Fibroblast of peridontal ligament (primary cell): ENCODE results near the gene TSGA10.
A peak's percentile ranks its signal among the peaks of the same experiment; 100 is the strongest.
"Not testable (repeated sequence)": the region's sequence is repeated elsewhere in the genome, so short reads cannot be mapped to it uniquely, and the experiment has no call there.

Experiments
- DNase-seq: peaks from one replicate; pipeline ENCODE4 v3.0.0-alpha.2; 2010; ENCODE audit errors: extremely low read depth

The TSGA10 gene, protein sequence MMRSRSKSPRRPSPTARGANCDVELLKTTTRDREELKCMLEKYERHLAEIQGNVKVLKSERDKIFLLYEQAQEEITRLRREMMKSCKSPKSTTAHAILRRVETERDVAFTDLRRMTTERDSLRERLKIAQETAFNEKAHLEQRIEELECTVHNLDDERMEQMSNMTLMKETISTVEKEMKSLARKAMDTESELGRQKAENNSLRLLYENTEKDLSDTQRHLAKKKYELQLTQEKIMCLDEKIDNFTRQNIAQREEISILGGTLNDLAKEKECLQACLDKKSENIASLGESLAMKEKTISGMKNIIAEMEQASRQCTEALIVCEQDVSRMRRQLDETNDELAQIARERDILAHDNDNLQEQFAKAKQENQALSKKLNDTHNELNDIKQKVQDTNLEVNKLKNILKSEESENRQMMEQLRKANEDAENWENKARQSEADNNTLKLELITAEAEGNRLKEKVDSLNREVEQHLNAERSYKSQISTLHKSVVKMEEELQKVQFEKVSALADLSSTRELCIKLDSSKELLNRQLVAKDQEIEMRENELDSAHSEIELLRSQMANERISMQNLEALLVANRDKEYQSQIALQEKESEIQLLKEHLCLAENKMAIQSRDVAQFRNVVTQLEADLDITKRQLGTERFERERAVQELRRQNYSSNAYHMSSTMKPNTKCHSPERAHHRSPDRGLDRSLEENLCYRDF

GRCh38 chr2:99154643-99155536, at the start of gene TSGA10, which contains the start of gene LIPT1:
Gene TSGA10 (minus strand): TSS chr2:99154942. CDS start chr2:99109439, 45,503 bp downstream.
Gene LIPT1 (plus strand): TSS chr2:99154967. CDS start chr2:99161958, 6,991 bp downstream.
- peak; percentile 84 for DNase-seq

- no peak for DNase-seq
Observed at GRCh38 chr2:99201959-99202678, 47.4 kb upstream of the TSGA10 start.

- no peak for DNase-seq
Observed at GRCh38 chr2:99200076-99200800, 45.5 kb upstream of the TSGA10 start.

- DNase-seq = no peak
Observed at GRCh38 chr2:99198103-99198841, 43.5 kb upstream of the TSGA10 start.

DNA sequence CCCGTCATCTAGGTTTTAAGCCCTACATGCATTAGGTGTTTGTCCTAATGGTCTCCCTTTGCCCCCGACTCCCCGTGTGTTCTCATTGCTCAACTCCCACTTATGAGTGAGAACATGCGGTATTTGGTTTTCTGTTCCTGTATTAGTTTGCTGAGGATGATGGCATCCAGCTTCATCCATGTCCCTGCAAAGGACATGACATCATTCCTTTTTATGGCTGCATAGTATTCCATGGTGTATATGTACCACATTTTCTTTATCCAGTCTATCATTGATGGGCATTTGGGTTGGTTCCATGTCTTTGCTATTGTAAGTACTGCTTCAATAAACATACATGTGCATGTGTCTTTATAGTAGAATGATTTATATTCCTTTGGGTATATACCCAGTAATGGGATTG, 37.6 kb upstream of the TSGA10 start:
- not testable (repeated sequence) for DNase-seq

DNA sequence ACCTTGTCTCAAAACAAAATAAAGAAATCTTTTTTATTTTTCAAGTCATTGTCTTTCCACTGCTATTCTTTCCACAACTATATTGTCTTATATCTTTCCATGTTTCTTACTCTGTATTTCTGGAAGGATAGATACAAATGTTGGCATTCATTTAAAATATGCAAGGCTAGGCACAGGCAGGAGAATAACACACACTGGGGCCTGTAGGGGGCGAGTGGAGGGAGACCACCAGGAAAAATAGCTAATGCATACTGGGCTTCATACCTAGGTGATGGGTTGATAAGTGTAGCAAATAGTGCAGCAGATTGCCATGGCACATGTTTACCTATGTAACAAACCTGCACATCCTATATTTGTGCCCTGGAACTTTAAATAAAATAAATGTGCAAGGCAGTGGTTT, 35.8 kb upstream of the TSGA10 start:
- no peak for DNase-seq

DNA sequence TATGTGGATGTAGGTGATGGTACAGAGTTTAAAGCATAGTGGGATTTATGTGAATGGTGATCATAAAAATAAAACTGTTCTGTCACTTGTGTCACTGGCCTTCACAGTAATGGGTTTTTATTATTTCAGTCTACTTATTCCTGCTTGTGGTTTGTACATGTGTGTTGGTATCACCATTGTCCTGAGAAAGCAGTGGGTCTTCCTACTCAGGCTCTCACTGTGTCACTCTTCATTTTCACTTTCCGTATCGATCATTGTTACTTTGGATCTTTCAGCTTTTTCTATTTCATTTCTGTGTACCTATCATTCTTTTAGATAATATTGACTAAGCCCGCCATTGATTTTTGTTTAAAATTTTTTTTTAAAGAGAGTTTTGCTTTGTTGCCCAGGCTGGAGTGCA, 33.6 kb upstream of the TSGA10 start:
- no peak for DNase-seq

- no peak for DNase-seq
Observed at GRCh38 chr2:99187011-99187410, 32.3 kb upstream of the TSGA10 start.

DNA sequence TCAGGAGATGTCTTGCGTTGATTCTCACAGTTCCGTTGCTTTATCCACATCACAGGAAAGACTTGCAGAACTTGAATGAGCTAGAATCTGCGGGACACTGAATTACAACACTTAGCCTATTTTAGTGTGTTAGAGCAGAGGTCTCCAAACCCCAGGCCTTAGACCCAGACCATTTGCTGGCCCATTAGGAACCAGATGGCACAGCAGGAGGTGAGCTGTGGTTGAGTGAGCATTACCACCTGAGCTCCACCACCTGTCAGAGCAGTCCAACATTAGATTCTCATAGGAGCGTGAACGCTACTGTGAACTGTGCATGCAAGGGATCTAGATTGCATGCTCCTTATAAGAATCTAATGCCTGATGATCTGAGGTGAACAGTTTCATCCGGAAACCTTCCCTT, 30.1 kb upstream of the TSGA10 start:
- DNase-seq = no peak

- DNase-seq = no peak
Observed at GRCh38 chr2:99183025-99183424, 28.3 kb upstream of the TSGA10 start.

DNA sequence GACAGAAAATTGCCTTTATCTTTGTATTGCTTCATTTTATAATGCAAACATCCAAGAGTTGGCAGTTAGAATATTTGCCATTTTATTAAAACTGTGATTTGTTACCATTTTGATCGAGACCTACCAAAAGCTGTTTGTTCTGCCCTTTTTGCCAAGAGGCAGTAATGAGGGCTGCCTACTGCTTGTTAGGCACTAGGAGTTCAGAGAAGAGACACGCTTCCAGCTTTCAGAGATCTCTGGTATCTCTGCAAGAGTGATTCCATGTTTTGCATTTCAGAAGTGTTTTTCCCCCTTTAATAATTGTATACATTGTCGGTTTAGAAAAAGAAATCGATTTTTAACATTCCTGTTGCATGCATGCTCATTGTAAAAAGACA, 26.9 kb upstream of the TSGA10 start:
- DNase-seq = peak; percentile 9

DNA sequence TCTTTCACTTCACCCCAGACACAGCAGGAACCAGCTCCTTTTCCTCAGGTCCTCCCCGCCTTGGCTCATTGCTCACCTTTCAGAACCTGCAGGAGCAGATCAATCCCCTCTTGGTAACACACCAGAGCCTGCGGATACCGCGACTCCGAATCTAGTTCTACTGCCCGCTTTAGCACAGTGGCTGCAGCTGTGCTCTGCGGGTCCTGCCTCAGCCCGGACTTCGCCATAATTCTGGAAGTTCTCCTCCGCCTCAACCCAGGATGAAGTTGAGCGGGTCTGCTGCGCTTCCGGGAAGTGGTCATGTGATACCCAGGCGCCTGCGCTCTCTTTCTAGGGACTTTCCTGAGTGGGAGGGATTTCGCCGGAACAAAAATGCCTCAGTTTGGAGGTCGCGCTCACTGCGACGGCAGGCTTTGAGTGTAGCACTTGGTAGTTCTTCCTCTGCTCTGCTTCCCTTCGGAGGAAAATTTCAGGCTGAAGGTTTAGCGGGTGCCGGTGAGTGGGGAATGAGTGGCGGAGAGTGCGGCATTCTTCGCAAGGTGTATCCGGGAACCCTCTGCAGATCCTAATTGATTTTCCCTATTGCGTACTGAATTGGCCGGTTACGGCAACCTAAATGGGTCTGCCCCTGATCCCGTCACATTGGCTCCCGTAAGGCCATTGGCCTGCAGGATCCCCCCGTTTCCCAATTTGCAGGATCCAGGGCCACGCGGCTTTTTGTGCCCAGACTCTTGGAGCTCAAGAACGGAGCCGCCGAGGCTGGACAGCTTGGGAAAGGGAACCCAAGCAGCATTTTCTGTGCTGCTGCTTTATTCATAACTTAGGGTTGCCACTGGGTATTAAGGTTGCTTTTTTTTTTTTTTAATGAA, 26.2 kb upstream of the TSGA10 start, which contains the start of the genes MITD1 and MRPL30:
Gene MITD1 (minus strand): TSS at position 304 of the 869 bp plus-strand sequence. CDS start 77 bp downstream, at position 227.
Gene MRPL30 (plus strand): TSS at position 430 of the 869 bp plus-strand sequence. CDS start 5,020 bp downstream, outside the sequence.
- peak; percentile 98 for DNase-seq

DNA sequence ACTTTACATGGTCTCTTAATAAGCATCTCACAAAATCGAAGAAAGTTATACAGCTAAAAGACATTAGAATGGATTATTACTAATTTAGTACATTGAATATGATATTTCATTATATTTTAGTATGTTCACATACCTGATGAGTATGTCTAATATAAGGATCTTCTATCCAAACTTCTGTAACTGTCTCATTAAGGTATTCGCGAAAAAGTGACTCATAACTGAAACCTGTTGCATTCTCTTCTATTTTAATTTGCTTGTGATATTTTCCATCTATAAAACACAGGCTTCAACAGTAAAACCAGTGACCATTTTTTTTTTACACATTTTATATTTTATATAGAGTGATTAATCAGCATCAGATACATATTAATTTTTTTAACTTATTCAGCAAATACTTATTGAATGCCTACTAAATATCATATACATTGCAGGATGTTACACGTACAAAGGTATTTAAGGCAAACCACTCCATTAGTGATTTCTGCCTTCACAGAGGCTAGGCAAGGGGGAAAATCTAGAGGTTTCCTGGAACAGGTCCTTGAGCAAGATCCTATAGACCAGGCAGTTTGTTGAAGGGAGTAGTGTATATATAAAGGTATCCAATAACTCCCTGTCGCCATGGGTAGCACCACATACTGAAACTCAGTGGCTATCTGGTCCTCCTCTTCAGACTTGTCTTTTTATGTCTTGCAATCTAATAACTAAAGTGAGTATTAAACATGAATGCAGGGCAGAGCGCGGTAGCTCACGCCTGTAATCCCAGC, 16.8 kb upstream of the TSGA10 start:
- DNase-seq = no peak

DNA sequence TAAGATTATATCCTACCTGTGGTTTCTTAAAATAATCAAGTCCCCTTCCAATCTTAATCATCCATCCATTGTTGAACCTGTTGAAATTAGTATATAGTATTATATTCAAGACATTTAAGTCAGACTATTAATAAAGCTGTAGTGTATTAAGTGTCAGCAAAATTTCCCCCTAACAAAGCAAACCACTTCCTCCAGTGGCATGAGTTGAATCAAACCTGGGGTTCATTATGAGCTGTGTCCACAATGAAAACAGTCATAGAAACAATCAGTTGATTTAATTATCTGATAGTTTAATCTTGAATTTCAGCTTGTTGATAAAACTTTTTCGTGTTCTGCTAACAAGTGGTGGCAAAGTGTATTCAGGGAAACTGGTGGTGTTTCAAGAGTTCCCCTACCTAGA, 14.8 kb upstream of the TSGA10 start:
- DNase-seq = no peak

DNA sequence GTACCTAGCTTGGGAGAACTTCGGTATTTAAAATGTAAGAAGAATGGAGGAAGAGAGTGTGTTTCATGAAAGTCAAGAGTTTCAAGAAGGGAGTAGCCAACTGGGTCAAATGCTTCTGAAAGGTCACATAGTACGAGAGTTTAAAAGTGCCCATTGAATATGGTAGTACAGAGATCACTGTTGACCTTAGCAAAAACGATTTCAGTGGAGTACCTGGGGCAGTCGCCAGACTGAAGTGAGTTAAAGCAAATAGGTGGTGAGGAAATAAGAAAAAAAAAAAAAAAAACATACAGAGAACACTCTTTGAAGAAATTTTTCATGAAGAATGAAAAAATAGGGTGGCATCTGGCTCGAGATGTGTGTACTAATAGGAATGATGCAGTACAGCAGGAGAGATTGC, 11.5 kb upstream of the TSGA10 start:
- no peak for DNase-seq

- DNase-seq = no peak
Observed at GRCh38 chr2:99159594-99159993, 4.9 kb upstream of the TSGA10 start.

- no peak for DNase-seq
Observed at GRCh38 chr2:99158599-99158998, 3.9 kb upstream of the TSGA10 start.

GRCh38 chr2:99156891-99157290, 2.1 kb upstream of the TSGA10 start:
- no peak for DNase-seq
